Fibroblast of skin of left quadriceps (primary cell): ENCODE results near the gene MED8.

Experiments used
- DNase-seq, 2 experiments: peaks; one replicate each; pipeline ENCODE4 v3.0.0-alpha.2; 2013; ENCODE audit warnings: low read depth in 2 of 2

MED8 gene

DNA sequence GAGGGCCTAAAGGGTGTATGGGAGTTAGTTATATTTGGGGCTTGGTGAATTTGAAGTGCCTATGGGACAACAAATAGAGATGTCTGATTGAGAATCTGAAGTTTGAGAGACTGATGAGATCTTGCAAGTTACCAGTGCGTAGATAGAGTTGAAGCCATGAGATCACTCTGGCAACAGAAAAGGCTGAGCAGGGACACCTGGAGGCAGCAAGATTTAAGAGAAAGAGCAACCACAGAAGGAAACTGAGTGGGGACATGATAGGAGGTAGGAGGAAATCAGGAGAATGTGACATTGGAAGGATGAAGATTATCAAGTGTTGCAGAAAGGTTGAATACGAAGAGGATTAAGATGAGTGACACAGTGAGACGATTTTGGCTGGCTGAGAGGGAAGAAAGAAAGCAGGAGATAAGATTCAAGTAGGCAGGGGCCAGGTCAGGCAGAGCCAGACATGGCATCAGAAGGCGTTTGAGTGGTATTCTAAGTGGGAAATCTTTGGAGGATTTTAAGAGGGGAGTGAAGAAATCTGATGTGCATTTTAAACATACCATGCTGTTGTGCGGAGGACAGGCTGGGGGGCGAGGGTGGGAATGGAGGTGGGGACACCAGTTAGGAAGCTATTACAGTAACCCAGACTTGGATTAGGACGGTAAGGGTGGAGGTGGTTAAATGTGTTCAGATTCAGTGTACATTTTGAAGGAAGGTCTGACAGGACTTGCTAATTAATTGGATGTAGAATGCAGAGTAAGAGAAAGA, 55.0 kb downstream of the MED8 start:
- DNase-seq: no peak
